Lower leg skin (tissue), 3 donors: ENCODE measurements around the gene LGI1.

Experiments
- CTCF ChIP-seq, 3 donors: fragments of 450-650 bp; IDR thresholded peaks; one replicate each; pipeline ENCODE4 v1.5.1; 2016; ENCODE audit warnings: antibody characterized with exemption in 3 of 3, mild to moderate bottlenecking in 3 of 3, moderate library complexity in 2 of 3
- POLR2A ChIP-seq, 2 donors: fragments of 450-650 bp; IDR thresholded peaks; one replicate each; pipeline ENCODE4 v1.6.1; 2016 to 2017; ENCODE audit warnings: antibody characterized with exemption in 2 of 2, mild to moderate bottlenecking in 1 of 2, moderate library complexity in 1 of 2

GRCh38 chr10:93784059-93784458, 26.3 kb downstream of the LGI1 start:
- TF ChIP-seq POLR2A (IDR thresholded peaks at IDR 0.05) (no peak), CTCF (IDR thresholded peaks at IDR 0.05) (no peak)
